K562 treated with DMSO at 1 percent for 4 hours (cell line): ENCODE measurements around the gene HNF1B. TPM values are rescaled to one million over a fixed set of nuclear protein-coding genes. Genes with fewer than 3 reads are reported as not detected.

Source experiments
- total RNA-seq: library from RNA; unstranded; fragments of 300-600 nt; gene quantifications from 2 replicates; pipeline ENCODE4 v1.2.3, GENCODE V29; 2022; ENCODE audit not compliant: insufficient read depth

The HNF1B gene
- total RNA-seq: not detected in 2 replicates

GRCh38 chr17:37744961-37745800 lies at the start of gene HNF1B:
HNF1B (minus strand) TSS chr17:37745059; CDS start chr17:37744884, 175 bp downstream.

GRCh38 chr17:37643118-37643766 lies 101.6 kb downstream of the HNF1B start, which contains the start of gene DDX52:
DDX52 (minus strand) TSS chr17:37643446; CDS start chr17:37643420, 26 bp downstream.

Other genes starting within 250 kb of the HNF1B start
- gene SYNRG, start 135.6 kb downstream of the HNF1B start, total RNA-seq: 16.1 and 21.9 TPM in 2 replicates
- gene DDX52, start 101.6 kb downstream of the HNF1B start, total RNA-seq: 7.0 and 12.2 TPM in 2 replicates
- not detected in 2 replicates for gene TBC1D3K, start 179.4 kb upstream of the HNF1B start, total RNA-seq
- gene TBC1D3L, start 244.0 kb upstream of the HNF1B start, total RNA-seq: 1.3 TPM in 1 of 2 replicates, not detected in the other